HG03066 (cell line): ENCODE data around the gene STOML1.
"Not testable (repeated sequence)": the region's sequence is repeated elsewhere in the genome, so short reads cannot be mapped to it uniquely, and the experiment has no call there.

Source experiments
- ATAC-seq: cut with Tn5 transposase; IDR thresholded peaks from one replicate; pipeline ENCODE4 v1.9.1; 2021; ENCODE audit warnings: low read depth; ENCODE audit not compliant: unreplicated experiment

The STOML1 gene

DNA sequence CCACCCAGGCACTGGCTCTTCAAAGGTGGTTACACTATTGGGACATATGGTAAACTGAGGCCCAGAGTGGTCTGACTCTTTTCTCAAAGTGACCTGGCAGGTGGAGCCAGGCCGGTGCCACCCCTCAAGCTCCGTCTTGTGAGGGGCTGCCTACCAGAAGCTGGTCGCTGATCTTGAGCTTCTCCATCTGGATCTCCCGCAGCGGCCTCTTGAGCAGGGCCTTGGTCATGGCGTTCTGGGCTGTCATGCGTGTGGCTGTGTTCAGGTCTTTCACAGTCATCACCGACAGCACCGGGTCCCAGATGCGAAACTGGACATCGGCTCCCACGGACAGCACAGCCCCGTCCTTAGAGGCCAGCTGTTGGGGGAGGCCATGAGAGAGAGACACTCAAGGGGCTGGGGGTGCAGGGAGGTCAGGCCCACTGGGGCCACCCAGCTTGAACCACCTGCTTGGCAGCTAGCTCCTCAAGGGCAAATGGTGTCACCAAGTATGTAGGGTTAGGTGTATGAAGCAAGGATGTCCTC lies 3.6 kb downstream of the STOML1 start:
- no peak for ATAC-seq

DNA sequence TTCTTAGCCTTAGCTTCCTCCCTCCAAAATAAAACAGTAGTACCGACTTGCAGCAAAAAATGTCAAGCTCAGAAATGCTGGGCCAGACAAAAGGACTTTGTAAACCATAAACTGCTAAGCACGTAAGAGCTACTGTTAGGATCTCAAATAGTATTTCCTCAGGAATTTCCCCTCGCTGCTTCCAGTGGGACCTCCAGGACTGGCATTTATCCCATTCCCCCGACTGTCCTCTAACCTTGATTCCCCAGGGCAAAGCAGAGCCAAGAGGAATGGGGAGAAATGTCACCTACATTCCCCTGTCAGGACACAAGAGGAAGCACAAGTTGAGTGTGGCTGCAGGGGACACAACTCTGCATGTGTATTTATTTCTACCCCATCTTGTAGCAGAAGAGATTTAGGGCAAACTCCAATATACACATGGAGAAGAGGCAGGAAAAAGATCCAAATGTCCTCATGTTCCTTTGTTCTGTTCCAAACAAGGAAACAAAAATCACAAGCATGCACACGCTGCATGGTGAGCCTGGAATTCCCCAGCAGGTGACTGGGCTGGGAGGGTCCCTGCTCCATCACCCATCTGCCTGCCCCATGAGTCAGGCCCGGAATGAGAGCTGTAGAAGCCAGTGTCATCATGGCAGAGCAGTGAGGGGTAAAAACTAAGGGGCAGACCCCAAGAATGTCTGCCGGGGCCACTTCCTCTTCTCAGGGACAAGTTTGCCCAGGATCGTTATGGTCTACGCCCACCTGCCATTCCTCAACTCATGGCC lies 4.2 kb downstream of the STOML1 start:
- no peak for ATAC-seq

DNA sequence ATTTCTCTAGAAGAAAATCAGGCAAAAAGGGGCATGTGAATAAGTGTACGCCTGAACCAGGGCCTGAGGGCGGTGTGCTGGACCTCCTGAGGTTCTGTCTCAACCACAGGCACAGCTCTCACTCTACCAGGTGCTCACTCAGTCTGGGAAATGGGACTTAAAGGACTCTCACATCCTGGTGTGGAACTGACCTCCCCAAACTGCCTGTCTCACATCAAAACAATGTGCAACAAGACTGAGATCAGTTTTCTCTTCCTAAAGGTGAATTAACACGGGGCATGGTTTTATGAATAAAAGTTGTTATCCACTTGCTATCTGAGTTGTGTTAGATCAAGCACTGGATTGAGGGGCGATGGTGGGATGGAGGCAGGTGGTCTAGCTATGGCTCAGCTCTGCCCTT lies 4.8 kb downstream of the STOML1 start:
- no peak for ATAC-seq

DNA sequence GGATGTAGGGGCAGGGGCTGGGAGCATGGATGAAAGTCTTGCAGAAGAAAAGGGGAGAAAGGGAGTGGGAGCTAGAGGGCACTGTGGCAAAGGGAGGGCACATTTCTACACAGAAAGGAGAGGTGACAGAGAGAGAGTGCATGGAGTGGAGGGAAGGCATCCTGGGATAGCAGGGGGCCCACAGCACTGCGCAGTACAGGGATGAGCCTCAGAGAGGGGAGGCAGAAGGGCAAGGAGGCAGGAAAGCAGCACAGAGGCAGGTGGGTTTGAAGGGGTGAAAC lies 5.4 kb downstream of the STOML1 start:
- ATAC-seq = no peak

DNA sequence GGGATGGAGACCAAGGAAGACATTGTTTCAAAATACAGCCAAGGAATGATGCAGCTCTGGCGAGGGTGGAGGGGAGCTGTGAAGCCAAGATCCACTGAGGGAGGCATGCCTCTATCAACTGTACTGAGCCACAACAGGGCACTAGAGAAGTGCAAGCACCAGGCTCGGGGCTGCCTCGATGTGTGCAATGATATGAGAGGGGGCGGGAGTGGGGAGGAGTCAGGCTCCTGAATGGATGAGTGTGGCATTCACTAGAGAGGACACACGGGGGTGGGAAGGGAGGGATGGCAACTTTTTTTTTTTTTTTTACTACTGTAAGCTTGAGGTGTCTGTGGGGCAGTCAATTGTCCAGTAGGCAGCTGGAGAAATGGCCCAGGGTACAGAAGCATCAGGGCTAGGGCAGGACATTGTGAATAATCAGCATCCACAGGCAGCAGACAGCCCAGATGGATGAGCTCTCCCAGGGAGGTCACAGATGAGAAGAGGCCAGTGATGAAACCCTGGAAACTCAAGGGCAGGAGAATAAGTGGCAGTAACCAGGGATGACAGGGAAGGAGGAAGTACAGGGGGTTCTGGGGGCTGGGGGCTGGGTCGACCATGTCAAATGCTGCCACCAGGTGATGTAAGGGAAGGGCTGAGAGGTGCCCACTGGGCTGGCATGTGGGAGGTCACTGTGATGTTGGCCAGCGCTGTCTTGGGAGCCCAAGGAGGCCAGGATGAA lies 5.9 kb downstream of the STOML1 start:
- no peak for ATAC-seq

DNA sequence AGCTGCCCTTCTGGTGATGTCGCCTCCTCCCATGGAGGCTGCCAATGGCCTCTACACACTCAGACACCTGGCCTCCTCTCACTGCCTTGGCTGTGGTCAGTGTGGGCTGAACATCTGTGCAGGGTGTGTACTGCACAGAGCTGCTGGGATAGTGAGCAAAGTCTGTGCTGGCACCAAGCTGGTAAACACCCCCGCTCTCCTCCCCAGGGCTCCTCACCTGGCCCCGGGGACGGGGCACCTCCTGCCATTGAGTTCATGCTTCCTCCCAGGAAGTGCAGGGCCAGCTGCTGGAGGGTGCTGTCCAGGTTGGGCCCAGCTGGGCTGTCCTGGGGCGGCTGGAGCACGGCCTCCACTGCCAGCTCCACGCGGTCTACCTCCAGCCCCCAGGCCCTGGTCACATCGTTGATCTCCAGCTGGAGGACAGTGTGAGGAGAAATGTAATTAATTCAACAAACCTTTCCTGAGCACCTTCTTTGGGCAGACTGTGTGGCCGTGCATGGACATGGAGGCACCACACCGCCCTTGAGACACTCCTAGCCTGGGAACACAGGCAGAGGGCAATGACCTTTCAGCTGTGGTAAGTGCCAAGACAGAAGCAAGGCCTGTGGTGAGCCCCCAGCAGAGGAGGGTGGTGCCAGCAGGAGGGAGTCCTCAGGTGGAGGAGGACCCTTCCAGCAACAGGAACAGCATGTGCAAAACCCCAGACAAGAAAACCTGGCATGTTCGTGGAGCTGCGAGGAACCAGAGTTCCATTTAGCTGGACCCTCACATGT lies 6.8 kb downstream of the STOML1 start:
- no peak for ATAC-seq

DNA sequence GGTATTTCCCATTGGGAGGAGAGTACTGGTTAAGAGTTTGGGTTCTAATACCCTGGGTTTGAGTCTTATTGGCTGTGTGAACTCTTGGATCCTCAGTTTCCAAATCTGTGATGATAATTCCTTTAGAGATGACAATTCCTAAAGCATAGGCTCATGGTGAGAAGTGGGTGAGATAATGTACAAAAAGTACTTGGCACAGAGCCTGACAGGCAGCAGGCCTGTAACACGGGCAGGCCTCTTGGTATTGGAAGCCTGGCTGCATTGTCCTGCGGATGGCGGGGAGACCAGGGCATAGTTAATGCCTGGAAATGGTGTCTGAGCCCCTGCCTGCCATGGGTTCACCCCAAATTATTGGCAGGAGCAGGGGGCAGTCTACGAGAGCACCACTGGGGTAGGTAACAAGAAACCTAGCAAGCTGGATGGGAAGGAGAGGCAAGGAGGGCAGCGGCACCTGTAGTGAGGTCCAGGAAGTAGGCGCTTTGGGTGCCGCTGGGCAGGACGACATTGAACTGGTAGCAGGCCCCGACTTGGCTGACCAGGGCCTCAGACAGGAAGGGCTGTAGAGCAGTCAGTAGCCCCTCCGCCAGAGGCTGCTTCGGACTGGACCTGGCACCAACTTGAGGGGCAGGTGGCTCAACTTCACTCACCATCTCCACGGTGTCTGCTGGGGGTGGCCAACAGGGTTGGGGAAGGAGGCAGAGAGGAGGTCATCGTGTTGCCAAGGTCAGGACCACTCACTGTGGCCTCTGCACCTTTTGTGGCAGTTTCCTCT lies 7.7 kb downstream of the STOML1 start:
- no peak for ATAC-seq

DNA sequence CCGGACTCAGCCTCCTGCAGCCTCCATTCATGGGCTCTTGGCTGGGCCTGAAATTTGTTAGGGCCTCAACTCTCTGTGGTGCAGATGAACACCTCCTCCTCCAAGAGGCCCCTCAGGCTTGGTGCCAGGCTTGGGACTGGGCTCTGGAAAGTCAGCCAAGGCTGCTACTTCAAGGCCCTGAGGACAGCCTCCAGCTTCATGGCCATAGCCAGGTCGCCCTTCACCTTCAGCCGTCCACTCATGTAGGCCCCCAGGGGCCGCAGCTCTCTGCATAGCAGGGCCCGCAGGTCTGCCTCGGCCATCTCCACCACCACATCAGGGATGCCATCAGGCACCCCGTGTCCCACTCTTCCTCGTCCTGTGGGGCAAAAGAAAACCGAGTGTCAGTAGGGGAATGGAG lies 8.3 kb downstream of the STOML1 start:
- no peak for ATAC-seq

DNA sequence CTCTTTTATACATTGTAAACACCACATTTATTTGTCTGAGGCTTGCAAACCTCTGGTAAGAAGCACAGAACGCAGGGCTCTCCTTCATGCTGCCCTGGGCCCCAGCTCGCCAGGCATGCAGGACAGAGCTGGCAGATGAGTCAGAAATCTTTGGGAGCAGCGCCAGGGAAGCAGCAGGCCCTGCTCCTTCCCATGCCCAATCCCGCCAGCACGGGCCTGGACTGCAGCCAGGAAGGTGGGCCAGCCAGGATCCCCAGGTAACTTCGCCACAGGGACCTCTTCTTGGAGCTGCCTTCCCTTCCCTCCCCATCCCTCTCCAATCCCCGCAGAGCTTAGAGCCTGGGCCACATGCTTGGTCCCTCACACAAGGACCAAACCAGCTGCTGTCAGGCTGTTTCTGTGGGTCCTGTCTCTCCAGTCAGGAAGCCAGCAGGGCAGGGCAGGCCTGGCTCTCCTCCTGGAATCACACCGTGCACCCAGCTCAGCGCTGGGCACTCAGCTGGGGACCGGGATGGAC lies 8.8 kb downstream of the STOML1 start:
- no peak for ATAC-seq

DNA sequence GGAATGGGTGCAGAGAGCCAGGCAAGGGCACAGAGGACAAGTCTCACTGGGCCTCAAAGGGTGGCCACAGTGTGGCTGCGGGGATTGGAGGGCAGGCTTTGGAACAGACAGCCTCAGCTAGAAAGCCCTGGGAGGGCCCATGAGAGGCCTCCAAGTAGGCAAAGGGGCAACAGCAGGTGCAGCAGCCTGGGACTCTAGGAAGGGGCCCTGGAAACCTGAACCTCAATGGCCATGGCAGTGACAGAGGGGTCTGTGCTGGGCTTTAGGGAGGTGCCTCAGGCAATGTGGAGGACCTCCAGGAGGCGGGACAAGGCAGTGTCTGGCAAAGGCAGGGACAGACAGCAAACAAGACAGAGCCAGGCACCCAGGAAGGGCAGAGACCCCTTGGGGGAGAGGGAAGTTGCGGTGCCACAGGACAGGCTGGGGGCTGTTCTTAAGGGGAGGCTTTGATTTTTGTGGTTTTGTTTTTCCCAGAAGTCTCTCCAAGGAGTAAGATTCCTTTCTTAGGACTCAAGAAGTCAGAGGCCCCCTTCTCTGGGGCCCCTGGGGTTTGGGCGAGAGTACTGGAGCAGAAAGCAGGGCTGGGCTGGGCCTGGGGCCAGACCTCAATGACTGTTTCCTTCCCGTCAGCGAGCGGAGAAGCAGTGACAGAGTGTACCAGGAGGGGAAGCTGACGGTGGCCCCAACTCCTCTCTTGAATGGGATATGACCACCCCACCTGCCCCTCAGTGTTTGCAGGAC lies 9.7 kb downstream of the STOML1 start:
- no peak for ATAC-seq

DNA sequence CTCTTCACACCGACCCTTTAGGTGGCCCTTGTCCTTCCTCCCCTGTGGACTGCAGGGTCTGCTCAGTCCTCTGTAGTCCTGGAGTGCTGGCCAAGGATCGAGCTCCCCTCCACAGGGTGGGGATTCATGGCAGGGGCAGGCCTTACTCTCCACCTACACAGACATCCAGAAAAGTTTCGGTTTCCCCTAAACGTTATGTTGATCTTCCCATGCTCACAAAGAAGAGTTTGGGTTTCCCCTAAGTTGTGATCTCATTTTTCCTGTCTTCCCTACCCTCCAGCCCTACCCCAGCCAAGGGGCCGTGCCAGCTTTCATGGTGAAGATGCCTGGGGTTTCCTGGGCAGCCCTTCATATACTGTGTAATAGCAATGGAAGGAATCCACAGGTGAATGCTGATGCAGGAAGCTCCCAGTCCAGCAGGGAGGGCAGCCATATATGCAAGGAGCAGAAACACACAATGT lies 10.3 kb downstream of the STOML1 start:
- no peak for ATAC-seq

DNA sequence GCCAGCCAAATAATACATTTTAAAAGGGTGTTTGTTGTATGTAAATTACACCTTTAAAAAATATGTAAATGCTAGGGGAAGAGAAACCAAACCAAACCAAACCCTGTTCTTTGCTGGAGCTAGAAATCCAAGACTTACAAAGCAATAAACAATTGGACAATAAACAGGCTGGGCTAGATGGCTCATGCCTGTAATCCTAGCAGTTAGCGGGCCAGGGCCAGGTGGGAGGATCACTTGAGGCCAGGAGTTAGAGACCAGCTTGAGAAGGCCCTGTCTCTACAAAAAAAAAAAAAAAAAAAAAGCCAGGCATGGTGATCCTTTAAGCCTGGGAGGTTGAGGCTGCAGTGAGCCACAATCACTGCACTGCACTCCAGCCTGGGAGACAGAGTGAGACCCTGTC lies 12.5 kb downstream of the STOML1 start:
- no peak for ATAC-seq

DNA sequence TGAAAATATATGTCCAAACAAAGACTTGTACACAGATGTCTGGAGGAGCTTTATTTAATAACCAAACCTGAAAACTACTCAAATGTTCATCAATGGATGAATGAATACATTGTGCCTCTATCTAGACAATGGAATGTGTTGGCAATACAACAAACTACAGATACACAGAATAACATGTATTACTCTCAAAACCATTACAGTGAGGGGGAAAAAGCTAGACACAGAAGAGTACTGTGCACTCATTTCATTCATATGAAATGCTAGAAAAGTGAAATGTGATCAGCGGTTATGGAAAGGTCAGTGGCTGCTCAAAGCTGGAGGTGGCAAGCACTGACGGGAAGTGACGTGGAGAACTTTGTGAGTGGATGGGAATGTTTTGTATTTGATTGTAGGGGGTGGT lies 13.2 kb downstream of the STOML1 start:
- ATAC-seq = no peak

DNA sequence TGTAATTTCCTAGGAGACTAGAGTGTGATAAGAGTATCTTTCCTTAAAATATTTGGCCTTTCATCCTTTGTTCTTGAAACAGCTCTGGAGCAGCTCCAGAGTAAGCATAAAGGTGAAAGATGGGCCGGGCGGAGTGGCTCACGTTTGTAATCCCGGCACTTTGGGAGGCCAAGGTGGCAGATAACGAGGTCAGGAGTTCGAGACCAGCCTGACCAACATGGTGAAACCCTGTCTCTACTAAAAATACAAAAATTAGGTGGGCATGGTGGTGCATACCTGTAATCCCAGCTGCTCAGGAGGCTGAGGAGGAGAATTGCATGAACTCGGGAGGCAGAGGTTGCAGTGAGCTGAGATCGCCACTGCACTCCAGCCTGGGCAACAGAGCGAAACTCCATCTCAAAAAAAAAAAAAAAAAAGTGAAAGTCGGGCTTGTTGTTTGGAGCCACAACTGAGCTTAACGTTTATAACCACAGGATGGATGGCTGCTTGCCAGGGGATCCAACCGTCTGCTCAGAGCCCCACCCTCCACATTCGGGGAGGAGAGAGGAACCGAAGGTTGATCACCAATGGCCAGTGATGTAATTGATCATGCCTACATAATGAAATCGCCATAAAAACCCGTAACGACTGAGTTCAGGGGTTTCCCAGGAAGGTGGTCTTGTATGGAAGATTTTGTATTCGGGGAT lies 16.5 kb downstream of the STOML1 start:
- ATAC-seq = not testable (repeated sequence)

DNA sequence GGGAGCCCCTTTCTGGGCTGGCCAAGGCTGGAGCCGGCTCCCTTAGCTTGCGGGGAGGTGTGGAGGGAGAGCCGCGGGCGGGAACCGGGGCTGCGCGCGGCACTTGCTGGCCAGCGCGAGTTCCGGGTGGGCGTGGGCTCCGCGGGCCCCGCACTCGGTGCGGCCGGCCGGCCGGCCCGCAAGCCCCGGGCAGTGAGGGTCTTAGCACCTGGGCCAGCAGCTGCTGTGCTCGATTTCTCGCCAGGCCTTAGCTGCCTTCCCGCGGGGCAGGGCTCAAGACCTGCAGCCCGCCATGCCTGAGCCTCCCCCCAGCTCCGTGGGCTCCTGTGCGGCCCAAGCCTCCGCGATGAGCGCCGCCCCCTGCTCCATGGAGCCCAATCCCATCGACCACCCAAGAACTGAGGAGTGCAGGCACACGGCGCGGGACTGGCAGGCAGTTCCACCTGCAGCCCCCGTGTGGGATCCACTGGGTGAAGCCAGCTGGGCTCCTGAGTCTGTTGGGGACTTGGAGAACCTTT lies 18.4 kb downstream of the STOML1 start:
- not testable (repeated sequence) for ATAC-seq

DNA sequence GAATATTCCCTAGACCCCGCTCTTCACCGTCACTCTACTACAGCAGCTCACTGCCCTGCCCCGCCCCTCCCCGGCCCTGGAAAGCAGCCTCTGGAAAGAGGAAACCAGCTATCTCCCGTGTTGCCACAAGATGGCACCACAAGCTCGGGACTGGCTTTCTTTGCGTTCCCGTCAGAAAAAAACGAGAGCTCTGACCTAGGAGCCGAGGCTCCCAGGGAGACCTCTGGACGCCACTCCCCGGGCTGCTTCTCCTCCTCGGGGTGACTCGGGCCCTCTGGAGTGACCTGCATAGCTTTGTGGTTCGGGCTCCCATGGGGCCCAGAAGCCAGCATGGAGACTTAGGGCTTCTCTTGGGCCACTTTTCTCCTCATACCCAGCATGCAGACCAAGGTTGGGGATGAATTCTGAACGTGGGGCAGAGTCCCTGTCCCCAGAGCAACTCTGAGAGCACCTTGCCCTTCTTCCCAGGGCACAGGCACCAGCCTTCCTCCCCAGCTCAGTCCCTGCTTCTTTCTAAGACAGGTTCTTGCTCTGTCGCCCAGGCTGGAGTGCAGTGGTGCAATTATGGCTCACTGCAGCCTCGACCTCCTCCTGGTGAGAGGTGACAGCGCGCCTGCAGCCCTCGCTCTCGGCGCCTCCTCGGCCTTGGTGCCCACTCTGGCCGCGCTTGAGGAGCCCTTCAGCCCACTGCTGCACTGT lies 19.0 kb downstream of the STOML1 start:
- no peak for ATAC-seq

DNA sequence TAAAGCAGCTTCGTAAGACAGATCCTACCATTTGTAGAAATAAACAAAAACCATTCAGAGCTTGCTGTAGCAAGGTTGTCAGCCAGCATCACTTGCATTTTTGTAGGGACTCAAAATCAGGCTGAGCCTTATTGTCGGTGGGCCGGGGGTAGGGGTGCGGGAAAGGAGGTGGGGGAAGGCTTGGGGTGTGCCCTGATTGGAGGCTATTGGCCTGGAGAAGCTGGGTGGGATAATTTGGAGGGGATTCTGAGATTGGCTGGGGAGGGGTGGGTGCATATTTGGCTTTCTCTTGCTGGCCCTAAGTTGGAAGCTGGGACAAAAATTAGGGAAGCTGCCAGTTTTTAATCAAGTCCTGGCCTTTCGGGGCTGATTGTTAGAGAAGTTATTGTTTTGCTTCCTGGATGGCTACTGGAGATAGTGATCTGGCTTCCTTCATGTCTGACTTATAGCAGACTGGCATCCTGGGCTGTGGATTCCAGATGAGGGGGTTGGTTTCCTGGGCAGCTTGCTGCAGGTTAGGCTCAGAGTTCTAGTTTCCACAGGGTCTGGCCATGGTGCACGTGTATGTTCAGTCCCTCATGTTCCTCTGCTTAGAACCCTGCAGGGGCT lies 22.8 kb downstream of the STOML1 start:
- no peak for ATAC-seq

DNA sequence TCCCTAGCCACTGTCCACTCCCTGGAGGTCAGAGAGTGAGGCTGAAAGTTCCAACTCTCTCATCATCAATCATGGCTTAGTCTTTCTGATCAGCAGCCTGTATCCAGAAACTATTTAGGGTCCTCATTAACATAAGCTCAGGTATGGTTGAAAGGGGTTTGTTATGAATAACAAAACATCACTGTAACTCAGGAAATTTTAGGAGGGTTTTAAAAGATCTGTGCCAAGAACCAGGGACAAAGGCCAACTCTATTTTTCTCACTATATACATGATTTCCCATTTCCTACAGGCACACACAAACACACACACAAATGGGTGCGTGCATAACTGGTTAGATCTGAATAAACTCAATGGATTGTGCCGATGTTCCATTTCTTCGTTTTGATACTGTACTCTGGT lies 23.6 kb downstream of the STOML1 start:
- no peak for ATAC-seq
